ENCODE measurements around the gene C4A.
"Not testable (repeated sequence)": the region's sequence is repeated elsewhere in the genome, so short reads cannot be mapped to it uniquely, and the experiment has no call there.

GRCh38 chr6:32010856-32011530, 29.1 kb downstream of the C4A start:
- not testable (repeated sequence) for TF ChIP-seq CTCF, POLR2A (IDR thresholded peaks at IDR 0.05)

Measured in lower leg skin (tissue), 3 donors.